ENCODE data around the gene PRKAR1A. TPM values are rescaled to one million over a fixed set of nuclear protein-coding genes. Genes with fewer than 3 reads are reported as not detected.

Gene PRKAR1A
- total RNA-seq, 2 donors from 2014 or later, result 296 to 409 TPM

DNA sequence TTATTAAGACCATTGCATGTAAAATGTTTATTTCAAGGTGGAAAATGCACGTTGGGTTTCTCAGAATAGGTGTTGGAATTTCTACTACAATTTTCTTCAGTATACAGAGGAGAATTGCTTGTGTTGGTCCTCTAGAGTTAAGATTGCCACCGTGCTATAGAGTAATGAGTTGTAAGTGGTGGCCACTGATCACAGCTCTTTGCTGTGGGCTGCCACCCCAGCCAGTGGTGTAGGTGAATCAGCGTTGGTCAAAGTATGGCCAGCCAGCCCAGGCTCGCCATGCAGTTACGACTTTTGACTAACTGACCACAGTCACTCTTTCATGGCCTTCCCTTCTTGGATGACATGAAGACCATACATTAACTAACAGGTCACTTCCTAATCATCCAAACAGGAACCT lies 12.6 kb upstream of the PRKAR1A start:
- H3K27me3 ChIP-seq (replicated peaks; ENCODE audit: insufficient read depth), result no peaks in the 10 kb centered on the region
- no peak overlapping the region for H3K4me3 ChIP-seq
- TF ChIP-seq POLR2AphosphoS5 (IDR thresholded peaks at IDR 0.05) (no peak), POLR2A (IDR thresholded peaks at IDR 0.05) (no peak), CTCF (IDR thresholded peaks at IDR 0.05) (no peak)
- 88% methylated on average over 5 of the region's 5 CpGs for WGBS
- no peaks in the 10 kb centered on the region for H3K9me3 ChIP-seq
- H3K27ac ChIP-seq, result no peak overlapping the region
- no peaks in the 10 kb centered on the region for H3K36me3 ChIP-seq
- no peaks in the 10 kb centered on the region for H3K4me1 ChIP-seq (replicated peaks)
- no peak for DNase-seq (ENCODE audit: low spot score)
- intact Hi-C loops (cut with DNase I), result no loop called here

DNA sequence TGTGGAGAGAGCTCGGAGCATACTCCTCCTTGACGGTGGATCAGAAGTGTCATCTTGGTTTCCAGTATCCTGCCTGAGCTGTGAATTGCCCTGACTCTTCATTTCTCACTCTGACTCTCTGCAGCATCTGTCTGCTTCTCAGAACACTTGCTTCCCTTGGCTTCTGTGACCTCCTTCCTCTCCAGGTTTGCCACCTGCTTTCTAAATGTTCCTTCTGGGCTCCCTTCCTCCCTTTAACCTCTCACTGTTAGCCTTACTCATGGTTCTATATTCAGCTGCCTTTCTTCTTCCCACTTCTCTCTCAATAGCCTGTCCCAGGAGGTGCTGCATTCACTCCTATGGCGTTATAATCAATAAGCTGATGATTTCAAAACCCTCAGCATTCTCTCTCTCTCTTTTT lies 11.2 kb upstream of the PRKAR1A start:
- H3K27ac ChIP-seq, result no peak overlapping the region
- intact Hi-C loops (cut with DNase I), result no loop called here
- no peaks in the 10 kb centered on the region for H3K9me3 ChIP-seq
- no peak for DNase-seq (ENCODE audit: low spot score)
- H3K4me3 ChIP-seq, result no peak overlapping the region
- WGBS, result 81% methylated on average over 3 of the region's 3 CpGs
- TF ChIP-seq CTCF (IDR thresholded peaks at IDR 0.05), result no peak
- no peak for TF ChIP-seq POLR2AphosphoS5 (IDR thresholded peaks at IDR 0.05)
- TF ChIP-seq POLR2A (IDR thresholded peaks at IDR 0.05), result no peak
- no peaks in the 10 kb centered on the region for H3K4me1 ChIP-seq (replicated peaks)
- no peaks in the 10 kb centered on the region for H3K36me3 ChIP-seq
- H3K27me3 ChIP-seq (replicated peaks; ENCODE audit: insufficient read depth), result no peaks in the 10 kb centered on the region

DNA sequence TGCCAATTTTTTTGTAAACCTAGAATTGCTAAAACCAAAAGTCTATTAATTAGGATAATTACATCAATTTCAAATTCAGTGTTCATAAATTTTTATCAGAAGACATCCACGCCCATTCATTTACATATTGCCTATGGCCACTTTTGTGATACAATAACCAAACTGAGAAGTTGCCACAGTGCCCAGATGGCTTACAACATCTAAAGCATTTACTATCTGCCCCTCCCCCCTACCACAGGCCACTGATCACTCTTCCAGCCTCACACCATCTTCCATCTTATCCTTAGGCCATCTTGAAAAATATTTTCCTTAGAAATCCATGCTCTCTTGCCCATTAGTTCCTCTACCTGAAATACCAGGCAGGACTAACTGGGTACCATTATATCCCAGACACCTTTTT lies 6.3 kb upstream of the PRKAR1A start:
- Histone ChIP-seq H3K9me3 (no peaks in the 10 kb centered on the region), H3K4me3 (no peak overlapping the region), H3K27me3 (replicated peaks; ENCODE audit: insufficient read depth) (no peaks in the 10 kb centered on the region), H3K36me3 (no peaks in the 10 kb centered on the region), H3K4me1 (replicated peaks) (no peaks in the 10 kb centered on the region), H3K27ac (no peak overlapping the region)
- no peak for DNase-seq (ENCODE audit: low spot score)
- intact Hi-C loops (cut with DNase I), result no loop called here
- no peak for TF ChIP-seq CTCF (IDR thresholded peaks at IDR 0.05)
- TF ChIP-seq POLR2A (IDR thresholded peaks at IDR 0.05), result no peak
- TF ChIP-seq POLR2AphosphoS5 (IDR thresholded peaks at IDR 0.05), result no peak
- WGBS, result 89% methylated on average over 1 of the region's 1 CpG

GRCh38 chr17:68507576-68507975 lies 4.7 kb upstream of the PRKAR1A start:
- WGBS, result 89% methylated on average over 3 of the region's 3 CpGs
- Histone ChIP-seq H3K4me3 (no peak overlapping the region), H3K9me3 (no peaks in the 10 kb centered on the region), H3K36me3 (no peaks in the 10 kb centered on the region), H3K4me1 (replicated peaks) (no peaks in the 10 kb centered on the region), H3K27me3 (replicated peaks; ENCODE audit: insufficient read depth) (no peaks in the 10 kb centered on the region), H3K27ac (no peak overlapping the region)
- DNase-seq (ENCODE audit: low spot score), result no peak
- TF ChIP-seq POLR2AphosphoS5 (IDR thresholded peaks at IDR 0.05) (no peak), CTCF (IDR thresholded peaks at IDR 0.05) (no peak), POLR2A (IDR thresholded peaks at IDR 0.05) (no peak)
- intact Hi-C loops (cut with DNase I), result no loop called here

- intact Hi-C loops (cut with DNase I), result loop anchor here (5.0 kb wide), 1 partner anchor 52 kb away; the partner anchor contains the start of gene WIPI1
- DNase-seq (ENCODE audit: low spot score), result no peak
- Histone ChIP-seq H3K4me3 (no peak overlapping the region), H3K9me3 (no peaks in the 10 kb centered on the region), H3K27me3 (replicated peaks; ENCODE audit: insufficient read depth) (no peaks in the 10 kb centered on the region), H3K4me1 (replicated peaks) (no peaks in the 10 kb centered on the region), H3K27ac (no peak overlapping the region), H3K36me3 (no peaks in the 10 kb centered on the region)
- no peak for TF ChIP-seq POLR2AphosphoS5 (IDR thresholded peaks at IDR 0.05)
- TF ChIP-seq CTCF (IDR thresholded peaks at IDR 0.05), result no peak
- no peak for TF ChIP-seq POLR2A (IDR thresholded peaks at IDR 0.05)
- 66% methylated on average over 9 of the region's 9 CpGs for WGBS
Measured at GRCh38 chr17:68509141-68510057, 2.8 kb upstream of the PRKAR1A start.

Measured in prostate gland (tissue), 2 donors.